Measurements from ENCODE around the gene SAA1.

The SAA1 gene

GRCh38 chr11:18312663-18313420, 46.8 kb downstream of the SAA1 start:
- no peak for DNase-seq

- DNase-seq: no peak
Observed at GRCh38 chr11:18313965-18314763, 48.1 kb downstream of the SAA1 start.

GRCh38 chr11:18314784-18315523, 48.9 kb downstream of the SAA1 start:
- no peak for DNase-seq

GRCh38 chr11:18315893-18316292, 49.8 kb downstream of the SAA1 start:
- DNase-seq: no peak

GRCh38 chr11:18317551-18317950, 51.5 kb downstream of the SAA1 start:
- DNase-seq: no peak

Data from activated CD4-positive, alpha-beta T cell treated with anti-CD3 and anti-CD28 coated beads, Interleukin-2, amount 50 U/mL, for 48 hours (primary cell).